Activated CD4-positive, alpha-beta T cell treated with anti-CD3 and anti-CD28 coated beads for 48 hours (primary cell): ENCODE measurements around the gene BBLN.
"Not testable (repeated sequence)": the region's sequence is repeated elsewhere in the genome, so short reads cannot be mapped to it uniquely, and the experiment has no call there.

Experiments used
- DNase-seq: peaks from one replicate; pipeline ENCODE4 v3.0.0-alpha.2; 2020

Gene BBLN

GRCh38 chr9:128159784-128160602, at the start of gene BBLN:
TSS of gene BBLN (plus strand) at chr9:128160265. CDS start at chr9:128160408, 143 bp downstream.
- DNase-seq, result peak; percentile 97

GRCh38 chr9:128111726-128112125, 48.3 kb upstream of the BBLN start:
- not testable (repeated sequence) for DNase-seq

GRCh38 chr9:128113526-128114325, 46.3 kb upstream of the BBLN start:
- DNase-seq, result no peak

GRCh38 chr9:128114326-128115186, 45.5 kb upstream of the BBLN start:
- DNase-seq, result no peak

GRCh38 chr9:128115187-128116103, 44.6 kb upstream of the BBLN start:
- peak; percentile 24 for DNase-seq

- no peak for DNase-seq
Observed at GRCh38 chr9:128116104-128117083, 43.7 kb upstream of the BBLN start.

- DNase-seq, result peak; percentile 98
Observed at GRCh38 chr9:128117613-128118471, 42.2 kb upstream of the BBLN start.

- no peak for DNase-seq
Observed at GRCh38 chr9:128118472-128118857, 41.6 kb upstream of the BBLN start.

GRCh38 chr9:128118971-128119665, 40.9 kb upstream of the BBLN start:
- no peak for DNase-seq

- no peak for DNase-seq
Observed at GRCh38 chr9:128120061-128120740, 39.9 kb upstream of the BBLN start.

- DNase-seq, result no peak
Observed at GRCh38 chr9:128120741-128121465, 39.2 kb upstream of the BBLN start.

- no peak for DNase-seq
Observed at GRCh38 chr9:128121466-128121810, 38.6 kb upstream of the BBLN start.

GRCh38 chr9:128121924-128122808, 37.9 kb upstream of the BBLN start:
- no peak for DNase-seq

GRCh38 chr9:128122809-128123175, 37.3 kb upstream of the BBLN start:
- DNase-seq, result no peak

GRCh38 chr9:128123451-128124080, 36.5 kb upstream of the BBLN start:
- DNase-seq, result no peak

- DNase-seq, result no peak
Observed at GRCh38 chr9:128124451-128124850, 35.6 kb upstream of the BBLN start.
